ENCODE measurements around the gene ADAMTS17. TPM values are rescaled to one million over a fixed set of nuclear protein-coding genes. Genes with fewer than 3 reads are reported as not detected.

ADAMTS17 gene
- total and polyA plus RNA-seq, 4 donors: 0.28 to 46.9 (median 9.1) TPM

DNA sequence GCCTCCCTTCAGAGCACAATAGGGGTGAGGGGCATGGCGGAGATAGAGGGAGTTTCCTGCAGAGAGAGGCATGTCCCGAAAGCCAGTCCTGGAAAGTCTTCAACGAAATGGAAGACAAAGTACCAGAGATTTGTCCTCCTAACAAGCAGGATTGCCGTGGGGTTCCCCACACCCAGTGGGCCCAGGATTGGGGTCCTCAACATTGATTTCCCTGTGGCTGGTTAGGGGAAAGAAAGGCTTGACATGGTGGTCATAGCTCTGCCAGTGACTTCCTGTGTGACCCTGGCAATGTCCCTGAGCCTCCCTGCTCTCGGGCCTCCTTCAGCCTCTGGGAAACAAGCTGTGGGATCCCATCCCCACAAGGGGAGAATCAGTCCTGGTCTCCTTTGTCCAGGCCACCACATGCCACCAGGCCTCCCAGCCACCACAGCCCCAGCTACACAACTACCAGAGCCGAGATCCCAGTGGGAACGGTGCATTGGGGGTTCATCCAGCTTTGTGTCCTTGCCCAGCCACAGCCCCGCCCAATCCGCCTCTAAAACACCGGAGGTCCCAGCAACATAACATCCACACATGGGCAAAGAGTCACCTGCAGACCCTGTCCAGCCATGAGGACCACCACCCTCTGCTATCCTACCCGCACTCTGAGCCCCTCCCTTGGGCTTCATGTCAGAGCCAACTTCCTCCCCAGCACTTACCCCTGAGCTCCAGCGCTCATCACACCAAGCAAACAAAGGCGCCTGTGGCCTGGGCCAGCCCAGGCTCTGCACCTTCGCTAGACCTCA lies 63.0 kb downstream of the ADAMTS17 start:
- Histone ChIP-seq H3K36me3 (ENCODE audit: control insufficient read depth in 4 of 4, insufficient read depth in 3 of 4, low read depth in 1 of 4, low read length in 3 of 4) (peaks cover 0 to 3% (median 1%) of the 10 kb centered on the region in 4 donors), H3K9me3 (ENCODE audit: control insufficient read depth in 4 of 4, low read length in 3 of 4) (peaks cover 0 to 2% (median 0%) of the 10 kb centered on the region in 4 donors), H3K4me3 (ENCODE audit: low read depth in 1 of 3, low read length in 3 of 3) (no peak overlapping the region), H3K27me3 (ENCODE audit: control insufficient read depth in 4 of 4, insufficient read depth in 4 of 4, low read length in 3 of 4) (no peaks in the 10 kb centered on the region), H3K27ac (ENCODE audit: low read depth in 1 of 2, low read length in 2 of 2) (no peak overlapping the region), H3K4me1 (ENCODE audit: control insufficient read depth in 4 of 4, insufficient read depth in 4 of 4, low read length in 3 of 4) (peaks cover 0 to 2% (median 0%) of the 10 kb centered on the region in 4 donors), H3K9ac (ENCODE audit: low read depth in 1 of 2, low read length in 2 of 2) (no peak overlapping the region)
- no peak for TF ChIP-seq FOXA1 (IDR thresholded peaks at IDR 0.05)
- TF ChIP-seq EGR1 (IDR thresholded peaks at IDR 0.05; ENCODE audit: low read depth in 2 of 2): no peak
- TF ChIP-seq FOXA2 (IDR thresholded peaks at IDR 0.05): no peak
- no peak for TF ChIP-seq HNF4G (IDR thresholded peaks at IDR 0.05)
- TF ChIP-seq RAD21 (IDR thresholded peaks at IDR 0.05): no peak
- TF ChIP-seq, protein P1, sequence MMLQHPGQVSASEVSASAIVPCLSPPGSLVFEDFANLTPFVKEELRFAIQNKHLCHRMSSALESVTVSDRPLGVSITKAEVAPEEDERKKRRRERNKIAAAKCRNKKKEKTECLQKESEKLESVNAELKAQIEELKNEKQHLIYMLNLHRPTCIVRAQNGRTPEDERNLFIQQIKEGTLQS (IDR thresholded peaks at IDR 0.05): no peak
- TF ChIP-seq SP1 (IDR thresholded peaks at IDR 0.05): no peak
- TF ChIP-seq, protein P2, sequence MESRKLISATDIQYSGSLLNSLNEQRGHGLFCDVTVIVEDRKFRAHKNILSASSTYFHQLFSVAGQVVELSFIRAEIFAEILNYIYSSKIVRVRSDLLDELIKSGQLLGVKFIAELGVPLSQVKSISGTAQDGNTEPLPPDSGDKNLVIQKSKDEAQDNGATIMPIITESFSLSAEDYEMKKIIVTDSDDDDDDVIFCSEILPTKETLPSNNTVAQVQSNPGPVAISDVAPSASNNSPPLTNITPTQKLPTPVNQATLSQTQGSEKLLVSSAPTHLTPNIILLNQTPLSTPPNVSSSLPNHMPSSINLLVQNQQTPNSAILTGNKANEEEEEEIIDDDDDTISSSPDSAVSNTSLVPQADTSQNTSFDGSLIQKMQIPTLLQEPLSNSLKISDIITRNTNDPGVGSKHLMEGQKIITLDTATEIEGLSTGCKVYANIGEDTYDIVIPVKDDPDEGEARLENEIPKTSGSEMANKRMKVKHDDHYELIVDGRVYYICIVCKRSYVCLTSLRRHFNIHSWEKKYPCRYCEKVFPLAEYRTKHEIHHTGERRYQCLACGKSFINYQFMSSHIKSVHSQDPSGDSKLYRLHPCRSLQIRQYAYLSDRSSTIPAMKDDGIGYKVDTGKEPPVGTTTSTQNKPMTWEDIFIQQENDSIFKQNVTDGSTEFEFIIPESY (IDR thresholded peaks at IDR 0.05): no peak
- TF ChIP-seq, protein P3, sequence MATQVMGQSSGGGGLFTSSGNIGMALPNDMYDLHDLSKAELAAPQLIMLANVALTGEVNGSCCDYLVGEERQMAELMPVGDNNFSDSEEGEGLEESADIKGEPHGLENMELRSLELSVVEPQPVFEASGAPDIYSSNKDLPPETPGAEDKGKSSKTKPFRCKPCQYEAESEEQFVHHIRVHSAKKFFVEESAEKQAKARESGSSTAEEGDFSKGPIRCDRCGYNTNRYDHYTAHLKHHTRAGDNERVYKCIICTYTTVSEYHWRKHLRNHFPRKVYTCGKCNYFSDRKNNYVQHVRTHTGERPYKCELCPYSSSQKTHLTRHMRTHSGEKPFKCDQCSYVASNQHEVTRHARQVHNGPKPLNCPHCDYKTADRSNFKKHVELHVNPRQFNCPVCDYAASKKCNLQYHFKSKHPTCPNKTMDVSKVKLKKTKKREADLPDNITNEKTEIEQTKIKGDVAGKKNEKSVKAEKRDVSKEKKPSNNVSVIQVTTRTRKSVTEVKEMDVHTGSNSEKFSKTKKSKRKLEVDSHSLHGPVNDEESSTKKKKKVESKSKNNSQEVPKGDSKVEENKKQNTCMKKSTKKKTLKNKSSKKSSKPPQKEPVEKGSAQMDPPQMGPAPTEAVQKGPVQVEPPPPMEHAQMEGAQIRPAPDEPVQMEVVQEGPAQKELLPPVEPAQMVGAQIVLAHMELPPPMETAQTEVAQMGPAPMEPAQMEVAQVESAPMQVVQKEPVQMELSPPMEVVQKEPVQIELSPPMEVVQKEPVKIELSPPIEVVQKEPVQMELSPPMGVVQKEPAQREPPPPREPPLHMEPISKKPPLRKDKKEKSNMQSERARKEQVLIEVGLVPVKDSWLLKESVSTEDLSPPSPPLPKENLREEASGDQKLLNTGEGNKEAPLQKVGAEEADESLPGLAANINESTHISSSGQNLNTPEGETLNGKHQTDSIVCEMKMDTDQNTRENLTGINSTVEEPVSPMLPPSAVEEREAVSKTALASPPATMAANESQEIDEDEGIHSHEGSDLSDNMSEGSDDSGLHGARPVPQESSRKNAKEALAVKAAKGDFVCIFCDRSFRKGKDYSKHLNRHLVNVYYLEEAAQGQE (IDR thresholded peaks at IDR 0.05): no peak
- TF ChIP-seq YY1 (IDR thresholded peaks at IDR 0.05): no peak
- TF ChIP-seq TAF1 (conservative IDR thresholded peaks at IDR 0.05): no peak
- TF ChIP-seq, protein P4, sequence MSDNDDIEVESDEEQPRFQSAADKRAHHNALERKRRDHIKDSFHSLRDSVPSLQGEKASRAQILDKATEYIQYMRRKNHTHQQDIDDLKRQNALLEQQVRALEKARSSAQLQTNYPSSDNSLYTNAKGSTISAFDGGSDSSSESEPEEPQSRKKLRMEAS (IDR thresholded peaks at IDR 0.05): no peak
- no peak for TF ChIP-seq HNF4A (conservative IDR thresholded peaks at IDR 0.05)
- TF ChIP-seq RXRA (IDR thresholded peaks at IDR 0.05): no peak
- TF ChIP-seq, protein P5, sequence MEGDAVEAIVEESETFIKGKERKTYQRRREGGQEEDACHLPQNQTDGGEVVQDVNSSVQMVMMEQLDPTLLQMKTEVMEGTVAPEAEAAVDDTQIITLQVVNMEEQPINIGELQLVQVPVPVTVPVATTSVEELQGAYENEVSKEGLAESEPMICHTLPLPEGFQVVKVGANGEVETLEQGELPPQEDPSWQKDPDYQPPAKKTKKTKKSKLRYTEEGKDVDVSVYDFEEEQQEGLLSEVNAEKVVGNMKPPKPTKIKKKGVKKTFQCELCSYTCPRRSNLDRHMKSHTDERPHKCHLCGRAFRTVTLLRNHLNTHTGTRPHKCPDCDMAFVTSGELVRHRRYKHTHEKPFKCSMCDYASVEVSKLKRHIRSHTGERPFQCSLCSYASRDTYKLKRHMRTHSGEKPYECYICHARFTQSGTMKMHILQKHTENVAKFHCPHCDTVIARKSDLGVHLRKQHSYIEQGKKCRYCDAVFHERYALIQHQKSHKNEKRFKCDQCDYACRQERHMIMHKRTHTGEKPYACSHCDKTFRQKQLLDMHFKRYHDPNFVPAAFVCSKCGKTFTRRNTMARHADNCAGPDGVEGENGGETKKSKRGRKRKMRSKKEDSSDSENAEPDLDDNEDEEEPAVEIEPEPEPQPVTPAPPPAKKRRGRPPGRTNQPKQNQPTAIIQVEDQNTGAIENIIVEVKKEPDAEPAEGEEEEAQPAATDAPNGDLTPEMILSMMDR (IDR thresholded peaks at IDR 0.05; ENCODE audit: low read depth, low read length, missing input control): no peak
- TF ChIP-seq NR2F2 (IDR thresholded peaks at IDR 0.05): no peak
- no peak for TF ChIP-seq JUND (IDR thresholded peaks at IDR 0.05)
- TF ChIP-seq GABPA (IDR thresholded peaks at IDR 0.05 in 1 of 2, conservative IDR thresholded peaks at IDR 0.05 in 1 of 2): no peak
- 86% methylated on average over 14 of the region's 14 CpGs for WGBS
- DNase-seq (ENCODE audit: low spot score): no peak
